ENCODE data around the gene ARPP19. TPM values are rescaled to one million over a fixed set of nuclear protein-coding genes. Genes with fewer than 3 reads are reported as not detected.

Gene ARPP19
- total RNA-seq, 4 donors from 2014 or later: 141 to 201 (median 166) TPM

DNA sequence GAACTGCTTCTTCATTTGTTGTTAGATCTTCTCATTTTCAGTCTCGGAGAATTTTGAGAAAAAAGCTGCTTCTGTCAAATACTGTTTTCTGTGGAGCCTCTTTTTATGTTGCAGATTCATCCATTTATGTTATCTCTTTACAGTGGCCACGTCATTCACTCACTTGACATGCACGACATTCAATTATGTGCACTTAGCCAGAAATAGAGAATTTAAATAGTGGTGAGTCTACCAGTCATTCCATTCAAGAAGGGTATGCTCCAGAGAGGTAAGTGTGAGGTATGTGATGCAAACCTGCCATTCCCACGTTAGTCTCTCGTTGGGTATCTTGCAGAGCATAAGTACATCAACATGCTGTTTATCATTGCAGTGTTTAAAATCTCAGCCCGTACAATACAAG is 9.8 kb downstream of the ARPP19 start:
- Histone ChIP-seq H3K27me3 (no peaks in the 10 kb centered on the region), H3K4me1 (peaks cover 39 to 86% (median 75%) of the 10 kb centered on the region in 4 donors)
- 91% methylated on average over 6 of the region's 6 CpGs for WGBS

DNA sequence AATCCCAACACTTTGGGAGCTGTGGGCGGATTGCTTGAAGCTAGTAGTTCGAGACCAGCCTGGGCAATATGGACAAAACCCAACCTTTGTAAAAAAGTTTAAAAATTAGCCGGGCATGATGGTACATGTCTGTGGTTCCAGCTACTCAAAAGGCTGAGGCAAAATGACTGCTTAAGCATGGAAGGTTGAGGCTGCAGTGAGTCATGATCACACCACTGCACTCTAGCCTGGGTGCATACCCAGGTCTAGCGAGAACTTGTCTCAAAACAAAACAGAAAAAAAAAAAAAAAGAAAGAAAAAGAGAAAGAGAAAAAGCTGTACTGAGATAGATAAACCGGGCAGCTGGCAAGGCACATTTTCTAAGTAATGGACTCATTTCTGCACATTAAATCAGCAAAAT is 10.6 kb downstream of the ARPP19 start:
- WGBS: 86% methylated on average over 5 of the region's 5 CpGs
- no peaks in the 10 kb centered on the region for H3K27me3 ChIP-seq
- H3K4me3 ChIP-seq: no peak overlapping the region
- H3K9me3 ChIP-seq: no peaks in the 10 kb centered on the region
- intact Hi-C loops (cut with DNase I): no loop called here
- peaks cover 35 to 78% (median 71%) of the 10 kb centered on the region in 4 donors for H3K4me1 ChIP-seq
- no peak for DNase-seq (ENCODE audit: extremely low spot score)
- no peak overlapping the region for H3K27ac ChIP-seq (replicated peaks in 1 of 4)
- H3K36me3 ChIP-seq: peaks cover 0 to 17% (median 6%) of the 10 kb centered on the region in 4 donors
- no peak for TF ChIP-seq POLR2A (IDR thresholded peaks at IDR 0.05; ENCODE audit: low read depth)
- TF ChIP-seq, protein P1, sequence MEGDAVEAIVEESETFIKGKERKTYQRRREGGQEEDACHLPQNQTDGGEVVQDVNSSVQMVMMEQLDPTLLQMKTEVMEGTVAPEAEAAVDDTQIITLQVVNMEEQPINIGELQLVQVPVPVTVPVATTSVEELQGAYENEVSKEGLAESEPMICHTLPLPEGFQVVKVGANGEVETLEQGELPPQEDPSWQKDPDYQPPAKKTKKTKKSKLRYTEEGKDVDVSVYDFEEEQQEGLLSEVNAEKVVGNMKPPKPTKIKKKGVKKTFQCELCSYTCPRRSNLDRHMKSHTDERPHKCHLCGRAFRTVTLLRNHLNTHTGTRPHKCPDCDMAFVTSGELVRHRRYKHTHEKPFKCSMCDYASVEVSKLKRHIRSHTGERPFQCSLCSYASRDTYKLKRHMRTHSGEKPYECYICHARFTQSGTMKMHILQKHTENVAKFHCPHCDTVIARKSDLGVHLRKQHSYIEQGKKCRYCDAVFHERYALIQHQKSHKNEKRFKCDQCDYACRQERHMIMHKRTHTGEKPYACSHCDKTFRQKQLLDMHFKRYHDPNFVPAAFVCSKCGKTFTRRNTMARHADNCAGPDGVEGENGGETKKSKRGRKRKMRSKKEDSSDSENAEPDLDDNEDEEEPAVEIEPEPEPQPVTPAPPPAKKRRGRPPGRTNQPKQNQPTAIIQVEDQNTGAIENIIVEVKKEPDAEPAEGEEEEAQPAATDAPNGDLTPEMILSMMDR (IDR thresholded peaks at IDR 0.05): no peak

More for the DNA sequence above, 9.8 kb downstream of the ARPP19 start:
- DNase-seq (ENCODE audit: extremely low spot score): no peak
- TF ChIP-seq EP300 (IDR thresholded peaks at IDR 0.05) (no peak), POLR2A (IDR thresholded peaks at IDR 0.05; ENCODE audit: low read depth) (no peak), POLR2AphosphoS5 (IDR thresholded peaks at IDR 0.05) (no peak)
- TF ChIP-seq, protein P1 (IDR thresholded peaks at IDR 0.05): no peak
- intact Hi-C loops (cut with DNase I): no loop called here
- peaks cover 0 to 17% (median 6%) of the 10 kb centered on the region in 4 donors for H3K36me3 ChIP-seq
- H3K9me3 ChIP-seq: no peaks in the 10 kb centered on the region
- no peak overlapping the region for H3K27ac ChIP-seq (replicated peaks in 1 of 4)
- H3K4me3 ChIP-seq: no peak overlapping the region

DNA sequence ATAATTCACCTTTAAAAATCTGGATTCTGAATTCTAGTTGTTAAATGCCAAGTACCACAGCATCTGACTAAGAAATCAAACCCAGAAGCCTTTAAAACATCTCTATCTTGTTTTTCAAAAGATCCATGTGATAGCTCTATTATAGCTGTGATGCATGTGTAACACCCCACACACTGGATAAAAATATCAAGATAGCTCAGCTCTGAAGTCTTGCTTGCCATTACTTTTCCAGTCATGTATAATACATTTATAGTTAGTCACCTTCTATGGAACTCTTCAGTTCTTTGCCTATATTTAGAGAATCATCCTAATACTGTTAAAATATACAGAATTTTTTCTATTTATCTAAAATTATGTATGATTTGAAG is 11.6 kb downstream of the ARPP19 start:
- peaks cover 35 to 69% (median 61%) of the 10 kb centered on the region in 4 donors for H3K4me1 ChIP-seq
- no peaks in the 10 kb centered on the region for H3K27me3 ChIP-seq
- no peak overlapping the region for H3K27ac ChIP-seq (replicated peaks in 1 of 4)
- no peak for DNase-seq (ENCODE audit: extremely low spot score)
- no peaks in the 10 kb centered on the region for H3K9me3 ChIP-seq
- TF ChIP-seq, protein P1 (IDR thresholded peaks at IDR 0.05): no peak
- TF ChIP-seq POLR2A (IDR thresholded peaks at IDR 0.05; ENCODE audit: low read depth): no peak
- no peak for TF ChIP-seq POLR2AphosphoS5 (IDR thresholded peaks at IDR 0.05)
- TF ChIP-seq EP300 (IDR thresholded peaks at IDR 0.05): no peak
- intact Hi-C loops (cut with DNase I): no loop called here
- no peak overlapping the region for H3K4me3 ChIP-seq
- peaks cover 0 to 17% (median 6%) of the 10 kb centered on the region in 4 donors for H3K36me3 ChIP-seq

DNA sequence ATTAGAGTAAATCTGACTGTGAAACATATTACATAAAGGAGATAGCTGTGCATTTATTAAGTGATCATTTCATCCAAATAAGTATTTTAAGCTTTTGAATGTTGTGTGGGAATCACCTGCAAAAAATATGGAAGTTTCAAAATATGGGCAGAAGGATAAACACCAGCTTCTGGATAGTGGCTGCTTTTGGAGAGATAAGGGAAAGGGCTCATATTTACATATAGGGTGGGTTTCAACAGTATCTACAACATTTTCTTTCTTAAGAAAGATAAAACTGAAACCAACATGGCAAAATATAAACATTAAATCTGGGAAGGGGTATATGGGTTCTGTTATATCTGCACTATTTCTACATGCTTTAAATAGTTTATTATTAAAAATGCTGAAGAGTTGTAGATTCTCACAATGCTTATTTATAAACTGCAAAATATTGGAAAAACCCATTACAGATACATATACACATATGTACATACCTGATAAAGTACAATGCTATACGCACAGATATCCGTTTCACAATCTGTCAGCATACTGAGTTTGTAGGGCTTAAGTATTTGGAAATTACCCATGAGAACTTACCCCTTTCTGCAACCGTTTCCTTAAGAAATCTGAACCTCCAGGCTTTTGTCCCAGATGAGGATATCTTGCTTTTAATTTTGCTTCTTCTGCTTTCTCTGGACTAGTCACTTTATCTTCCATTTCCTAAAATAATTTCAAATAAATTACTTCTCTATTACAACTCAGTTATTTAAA is 12.1 kb downstream of the ARPP19 start:
- 61% methylated on average over 3 of the region's 3 CpGs for WGBS
- Histone ChIP-seq H3K9me3 (no peaks in the 10 kb centered on the region), H3K27ac (replicated peaks in 1 of 4) (no peak overlapping the region), H3K4me3 (no peak overlapping the region), H3K36me3 (peaks cover 0 to 22% (median 11%) of the 10 kb centered on the region in 4 donors), H3K27me3 (no peaks in the 10 kb centered on the region), H3K4me1 (peaks cover 35 to 64% (median 57%) of the 10 kb centered on the region in 4 donors)
- no peak for DNase-seq (ENCODE audit: extremely low spot score)
- intact Hi-C loops (cut with DNase I): no loop called here
- TF ChIP-seq, protein P1 (IDR thresholded peaks at IDR 0.05): no peak
- TF ChIP-seq EP300 (IDR thresholded peaks at IDR 0.05) (no peak), POLR2AphosphoS5 (IDR thresholded peaks at IDR 0.05) (no peak), POLR2A (IDR thresholded peaks at IDR 0.05; ENCODE audit: low read depth) (no peak)
